GM13976 (cell line): ENCODE results near the gene ZBTB11.
"Not testable (repeated sequence)": the region's sequence is repeated elsewhere in the genome, so short reads cannot be mapped to it uniquely, and the experiment has no call there.

Experiments
- DNase-seq: peaks from one replicate; pipeline ENCODE4 v3.0.0; 2012; ENCODE audit warnings: low spot score
- in situ Hi-C: fragments of 300-500 bp; cut with MboI; formaldehyde crosslinking; loops from one replicate; pipeline ENCODE4 v1.12.0; 2022; ENCODE audit warnings: low sequenced_read_pairs, mixed read lengths, inconsistent platforms; ENCODE audit not compliant: unreplicated experiment
- TF ChIP-seq, protein P1 (sequence below): IDR thresholded peaks from 2 replicates; pipeline ENCODE4 v1.5.1; 2012; ENCODE audit warnings: borderline replicate concordance, mild to moderate bottlenecking; ENCODE audit not compliant: insufficient read depth; ENCODE audit errors: extremely low read depth, missing control alignments, control extremely low read depth

Gene ZBTB11

DNA sequence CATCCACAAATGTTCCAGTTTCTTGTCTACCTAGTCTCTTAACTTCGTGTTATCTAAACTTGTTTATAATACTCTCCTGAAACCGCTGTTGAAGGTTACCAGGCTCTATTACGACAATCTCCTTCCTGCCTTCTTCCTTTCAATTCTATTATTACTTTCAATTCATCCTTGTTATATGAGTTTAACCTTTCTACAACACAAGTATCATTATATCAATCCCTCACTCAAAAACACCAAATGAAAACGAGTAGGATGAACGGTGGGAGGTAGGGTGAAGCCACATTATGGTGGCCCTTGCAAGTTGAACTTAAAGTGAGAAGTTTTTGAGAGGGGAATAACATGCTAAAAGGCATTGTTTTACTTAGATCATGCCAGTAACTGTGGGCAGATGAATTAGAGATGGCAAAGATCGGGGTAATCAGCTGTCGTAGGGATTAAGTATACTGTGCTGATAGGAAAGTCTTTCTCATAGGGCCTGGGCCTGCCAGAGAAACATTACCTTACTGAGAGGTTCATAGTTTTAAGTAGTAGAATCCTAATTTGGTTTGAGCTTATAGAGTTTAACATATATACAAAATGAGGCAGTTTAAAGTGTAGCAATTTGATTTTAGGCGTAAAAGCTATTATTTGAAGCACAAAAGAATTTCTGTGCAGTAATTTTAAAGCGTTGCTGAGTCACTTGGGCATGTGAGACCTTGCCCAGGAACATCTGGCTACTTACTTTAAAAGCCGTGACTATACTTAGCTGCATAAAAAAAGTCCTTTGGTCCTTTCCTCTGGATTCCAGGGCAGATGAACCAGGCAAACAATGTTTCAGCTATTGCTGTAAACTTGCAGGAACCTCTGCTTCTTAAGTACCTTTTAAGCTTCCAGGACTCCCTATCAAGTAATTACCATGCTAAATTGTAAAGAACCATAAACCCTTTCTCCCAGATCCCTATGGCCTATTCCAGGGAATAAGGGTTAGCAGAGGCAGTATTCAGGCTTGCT lies 44.2 kb upstream of the ZBTB11 start:
- no peak for DNase-seq
- in situ Hi-C loops: no loop called here
- TF ChIP-seq, protein P1, sequence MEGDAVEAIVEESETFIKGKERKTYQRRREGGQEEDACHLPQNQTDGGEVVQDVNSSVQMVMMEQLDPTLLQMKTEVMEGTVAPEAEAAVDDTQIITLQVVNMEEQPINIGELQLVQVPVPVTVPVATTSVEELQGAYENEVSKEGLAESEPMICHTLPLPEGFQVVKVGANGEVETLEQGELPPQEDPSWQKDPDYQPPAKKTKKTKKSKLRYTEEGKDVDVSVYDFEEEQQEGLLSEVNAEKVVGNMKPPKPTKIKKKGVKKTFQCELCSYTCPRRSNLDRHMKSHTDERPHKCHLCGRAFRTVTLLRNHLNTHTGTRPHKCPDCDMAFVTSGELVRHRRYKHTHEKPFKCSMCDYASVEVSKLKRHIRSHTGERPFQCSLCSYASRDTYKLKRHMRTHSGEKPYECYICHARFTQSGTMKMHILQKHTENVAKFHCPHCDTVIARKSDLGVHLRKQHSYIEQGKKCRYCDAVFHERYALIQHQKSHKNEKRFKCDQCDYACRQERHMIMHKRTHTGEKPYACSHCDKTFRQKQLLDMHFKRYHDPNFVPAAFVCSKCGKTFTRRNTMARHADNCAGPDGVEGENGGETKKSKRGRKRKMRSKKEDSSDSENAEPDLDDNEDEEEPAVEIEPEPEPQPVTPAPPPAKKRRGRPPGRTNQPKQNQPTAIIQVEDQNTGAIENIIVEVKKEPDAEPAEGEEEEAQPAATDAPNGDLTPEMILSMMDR: no peak

DNA sequence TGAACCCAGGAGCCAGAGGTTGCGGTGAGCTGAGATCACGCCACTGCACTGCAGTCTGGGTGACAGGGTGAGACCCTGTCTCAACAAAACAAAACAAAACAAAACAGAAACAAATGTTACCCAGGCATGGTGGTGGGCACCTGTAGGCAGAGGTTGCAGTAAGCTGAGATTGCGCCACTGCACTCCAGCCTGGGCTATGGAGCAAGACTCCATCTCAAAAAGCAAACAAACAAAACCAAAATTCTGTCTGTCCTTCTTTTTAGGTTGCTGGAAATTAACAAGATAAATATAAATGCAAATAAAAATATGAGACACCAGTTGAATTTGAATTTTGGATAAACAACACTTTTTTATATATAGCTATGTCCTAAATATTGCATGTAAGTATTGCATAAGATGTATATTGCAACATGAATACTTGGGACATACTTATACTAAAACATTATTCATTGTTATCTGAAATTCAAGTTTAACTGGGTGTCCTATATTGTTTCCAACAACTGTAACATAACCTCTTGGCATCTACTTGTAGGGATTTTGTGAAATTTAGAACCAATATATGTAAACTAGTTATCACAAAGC lies 42.8 kb upstream of the ZBTB11 start:
- in situ Hi-C loops: no loop called here
- TF ChIP-seq, protein P1: no peak
- no peak for DNase-seq

DNA sequence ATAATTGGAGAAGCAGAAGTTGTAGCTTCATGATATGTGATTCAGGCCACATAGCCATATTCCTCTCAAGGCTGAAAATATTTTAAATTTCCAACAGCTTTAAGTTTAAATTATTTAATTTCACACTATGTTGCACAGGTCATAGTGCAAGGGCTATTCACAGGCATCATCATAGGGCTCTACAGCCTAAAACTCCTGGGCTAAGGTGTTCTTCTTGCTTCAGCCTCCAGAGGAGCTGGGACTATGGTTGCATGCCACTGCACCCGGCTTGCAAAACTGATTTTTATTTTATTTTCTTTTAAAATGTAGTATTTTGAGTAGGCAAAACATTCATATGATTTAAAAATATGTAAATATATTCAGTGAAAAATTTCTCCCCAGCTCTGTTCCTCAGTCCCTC lies 41.5 kb upstream of the ZBTB11 start:
- TF ChIP-seq, protein P1: no peak
- DNase-seq: no peak
- in situ Hi-C loops: no loop called here

DNA sequence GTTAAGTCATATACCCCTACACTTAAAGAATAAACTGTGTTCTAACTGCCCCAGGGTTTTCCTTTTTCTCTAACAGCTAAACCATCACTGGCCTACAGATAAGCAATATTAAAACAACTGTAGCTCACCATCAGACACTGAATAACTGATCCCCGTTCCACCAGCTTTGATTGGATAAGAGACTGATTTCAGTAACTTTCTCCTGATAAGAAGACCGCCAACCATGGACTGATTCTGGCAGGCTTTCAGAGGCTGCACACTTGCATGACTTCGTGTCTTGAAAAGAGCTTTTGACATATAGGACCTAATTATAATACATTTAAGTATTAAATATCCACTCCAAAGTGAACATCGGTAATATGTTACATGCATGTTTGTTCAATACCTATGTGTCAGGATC lies 32.2 kb upstream of the ZBTB11 start:
- no peak for DNase-seq
- in situ Hi-C loops: loop anchor here (10.0 kb wide), 2 partner anchors 86 to 516 kb away; no protein-coding TSS in a partner anchor
- TF ChIP-seq, protein P1: no peak

DNA sequence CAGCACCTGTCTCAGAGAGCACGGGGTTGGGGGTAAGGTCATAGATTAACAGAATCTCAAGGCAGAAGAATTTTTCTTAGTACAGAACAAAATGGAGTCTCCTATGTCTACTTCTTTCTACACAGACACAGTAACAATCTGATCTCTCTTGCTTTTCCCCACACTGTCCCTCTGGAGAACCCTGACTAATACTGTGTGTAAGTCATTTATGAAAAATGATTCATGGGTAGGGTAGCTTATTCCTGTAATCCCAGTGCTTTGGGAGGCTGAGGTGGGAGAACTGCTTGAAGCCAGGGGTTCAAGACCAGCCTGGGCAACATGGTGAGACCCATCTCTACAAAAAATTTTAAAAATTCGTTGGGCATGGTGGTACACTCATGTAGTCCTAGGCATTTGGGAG lies 27.7 kb upstream of the ZBTB11 start:
- in situ Hi-C loops: loop anchor here (10.0 kb wide), 2 partner anchors 90 to 520 kb away; no protein-coding TSS in a partner anchor
- not testable (repeated sequence) for DNase-seq

DNA sequence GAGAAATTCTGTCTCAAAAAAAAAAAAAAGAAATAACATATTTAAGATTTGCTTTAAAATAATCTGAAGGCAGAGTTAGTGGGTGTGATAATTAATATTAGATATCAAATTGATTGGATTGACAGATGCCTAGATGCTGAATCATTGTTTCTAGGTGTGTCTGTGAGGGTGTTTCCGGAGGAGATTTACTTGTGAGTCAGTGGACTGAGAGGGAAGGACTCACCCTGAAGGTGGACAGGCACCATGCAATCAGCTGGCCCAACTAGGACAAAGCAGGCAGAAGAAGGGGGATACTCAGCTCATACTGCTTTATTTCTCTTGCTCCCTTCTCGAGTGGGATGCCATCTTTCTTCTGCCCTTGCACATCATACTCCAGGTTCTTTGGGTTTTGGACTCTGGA lies 26.2 kb upstream of the ZBTB11 start:
- TF ChIP-seq, protein P1: no peak
- DNase-seq: no peak
- in situ Hi-C loops: loop anchor here (10.0 kb wide), 2 partner anchors 92 to 522 kb away; no protein-coding TSS in a partner anchor

DNA sequence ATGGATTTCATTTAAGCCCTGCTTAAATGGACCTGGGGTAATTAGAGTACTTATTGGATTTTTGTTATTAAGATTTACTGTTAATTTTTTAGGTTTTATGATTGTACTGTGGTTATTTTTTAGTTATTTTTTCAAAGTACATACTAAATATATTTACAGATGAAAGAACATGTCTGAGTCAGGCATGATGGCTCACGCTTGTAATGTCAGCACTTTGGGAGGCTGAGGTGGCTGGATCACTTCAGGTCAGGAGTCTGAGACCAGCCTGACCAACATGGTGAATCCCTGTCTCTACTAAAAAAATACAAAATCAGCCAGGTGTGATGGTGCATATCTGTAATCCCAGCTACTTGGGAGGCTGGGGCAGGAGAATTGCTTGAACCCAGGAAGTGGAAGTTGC lies 25.8 kb upstream of the ZBTB11 start:
- no peak for DNase-seq
- TF ChIP-seq, protein P1: no peak
- in situ Hi-C loops: loop anchor here (10.0 kb wide), 2 partner anchors 92 to 522 kb away; no protein-coding TSS in a partner anchor
